ENCODE data around the gene DNAL4. TPM values are rescaled to one million over a fixed set of nuclear protein-coding genes. Genes with fewer than 3 reads are reported as not detected.

Gene DNAL4
- polyA plus RNA-seq, 3 donors: 8.9 to 9.3 (median 9.0) TPM

DNA sequence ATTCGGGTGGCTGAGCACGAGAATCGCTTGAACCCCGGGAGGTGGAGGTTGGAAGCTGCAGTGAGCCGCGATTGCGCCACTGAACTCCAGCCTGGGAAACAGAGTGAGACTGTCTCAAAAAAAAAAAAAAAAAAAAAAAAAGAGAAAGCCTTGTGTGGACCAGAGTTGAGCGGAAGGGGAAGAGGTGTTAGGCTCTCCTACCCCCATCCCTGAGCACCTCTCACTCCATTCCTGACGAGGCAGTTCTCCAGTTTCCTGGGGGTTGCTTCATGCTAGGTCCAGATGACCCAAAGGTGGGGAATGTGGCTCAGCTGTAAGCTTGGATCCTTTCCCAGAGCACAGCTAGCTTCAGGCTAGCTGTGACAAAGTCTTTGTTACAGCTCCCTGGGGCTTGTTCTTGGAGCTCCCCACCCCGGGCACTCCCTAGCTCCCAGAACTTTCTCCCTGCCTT is 8.8 kb upstream of the DNAL4 start:
- Histone ChIP-seq H3K27me3 (ENCODE audit: control insufficient read depth in 2 of 2, insufficient read depth in 2 of 2, low read length in 2 of 2) (peaks cover 6 to 15% of the 10 kb centered on the region in 2 donors), H3K36me3 (replicated peaks in 1 of 2; ENCODE audit: control insufficient read depth in 1 of 2, insufficient read depth in 2 of 2, low read length in 2 of 2) (no peaks in the 10 kb centered on the region), H2AFZ (ENCODE audit: insufficient read depth, low read depth, low read length, poor library complexity, severe bottlenecking) (no peak overlapping the region), H3K4me3 (replicated peaks in 1 of 3; ENCODE audit: low read depth in 2 of 3, low read length in 3 of 3) (no peak overlapping the region), H4K20me1 (ENCODE audit: insufficient read depth, low read length) (no peaks in the 10 kb centered on the region), H3K4me1 (ENCODE audit: control insufficient read depth in 1 of 2, insufficient read depth in 2 of 2, low read length in 2 of 2) (no peaks in the 10 kb centered on the region), H3K4me2 (replicated peaks; ENCODE audit: extremely low read depth, low read length, poor library complexity, severe bottlenecking) (no peak overlapping the region), H3K9ac (ENCODE audit: insufficient read depth, low read length, poor library complexity, severe bottlenecking) (no peak overlapping the region), H3K9me3 (replicated peaks in 1 of 2; ENCODE audit: control insufficient read depth in 1 of 2, insufficient read depth in 1 of 2, low read length in 2 of 2) (peaks cover 7 to 8% of the 10 kb centered on the region in 2 donors), H3K27ac (ENCODE audit: low read depth in 1 of 2, low read length in 2 of 2) (no peak overlapping the region), H3K79me2 (ENCODE audit: insufficient read depth, low read length) (no peaks in the 10 kb centered on the region)
- intact Hi-C loops (cut with micrococcal nuclease): no loop called here
- WGBS (ENCODE audit: insufficient coverage): 40% methylated on average over 1 of the region's 10 CpGs
- H3K9me3 Mint-ChIP-seq: peaks cover 0 to 16% (median 11%) of the 10 kb centered on the region in 7 donors
- no peaks in the 10 kb centered on the region for H3K36me3 Mint-ChIP-seq
- no peak for DNase-seq
- H3K4me1 Mint-ChIP-seq: no peaks in the 10 kb centered on the region
- H3K27me3 Mint-ChIP-seq (ENCODE audit: low read depth in 3 of 3): peaks cover 11 to 40% (median 28%) of the 10 kb centered on the region in 3 donors
- H3K27ac Mint-ChIP-seq: no peak overlapping the region
- TF ChIP-seq, protein P1, sequence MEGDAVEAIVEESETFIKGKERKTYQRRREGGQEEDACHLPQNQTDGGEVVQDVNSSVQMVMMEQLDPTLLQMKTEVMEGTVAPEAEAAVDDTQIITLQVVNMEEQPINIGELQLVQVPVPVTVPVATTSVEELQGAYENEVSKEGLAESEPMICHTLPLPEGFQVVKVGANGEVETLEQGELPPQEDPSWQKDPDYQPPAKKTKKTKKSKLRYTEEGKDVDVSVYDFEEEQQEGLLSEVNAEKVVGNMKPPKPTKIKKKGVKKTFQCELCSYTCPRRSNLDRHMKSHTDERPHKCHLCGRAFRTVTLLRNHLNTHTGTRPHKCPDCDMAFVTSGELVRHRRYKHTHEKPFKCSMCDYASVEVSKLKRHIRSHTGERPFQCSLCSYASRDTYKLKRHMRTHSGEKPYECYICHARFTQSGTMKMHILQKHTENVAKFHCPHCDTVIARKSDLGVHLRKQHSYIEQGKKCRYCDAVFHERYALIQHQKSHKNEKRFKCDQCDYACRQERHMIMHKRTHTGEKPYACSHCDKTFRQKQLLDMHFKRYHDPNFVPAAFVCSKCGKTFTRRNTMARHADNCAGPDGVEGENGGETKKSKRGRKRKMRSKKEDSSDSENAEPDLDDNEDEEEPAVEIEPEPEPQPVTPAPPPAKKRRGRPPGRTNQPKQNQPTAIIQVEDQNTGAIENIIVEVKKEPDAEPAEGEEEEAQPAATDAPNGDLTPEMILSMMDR (IDR thresholded peaks at IDR 0.05): no peak
- H3K4me3 Mint-ChIP-seq: no peak overlapping the region

DNA sequence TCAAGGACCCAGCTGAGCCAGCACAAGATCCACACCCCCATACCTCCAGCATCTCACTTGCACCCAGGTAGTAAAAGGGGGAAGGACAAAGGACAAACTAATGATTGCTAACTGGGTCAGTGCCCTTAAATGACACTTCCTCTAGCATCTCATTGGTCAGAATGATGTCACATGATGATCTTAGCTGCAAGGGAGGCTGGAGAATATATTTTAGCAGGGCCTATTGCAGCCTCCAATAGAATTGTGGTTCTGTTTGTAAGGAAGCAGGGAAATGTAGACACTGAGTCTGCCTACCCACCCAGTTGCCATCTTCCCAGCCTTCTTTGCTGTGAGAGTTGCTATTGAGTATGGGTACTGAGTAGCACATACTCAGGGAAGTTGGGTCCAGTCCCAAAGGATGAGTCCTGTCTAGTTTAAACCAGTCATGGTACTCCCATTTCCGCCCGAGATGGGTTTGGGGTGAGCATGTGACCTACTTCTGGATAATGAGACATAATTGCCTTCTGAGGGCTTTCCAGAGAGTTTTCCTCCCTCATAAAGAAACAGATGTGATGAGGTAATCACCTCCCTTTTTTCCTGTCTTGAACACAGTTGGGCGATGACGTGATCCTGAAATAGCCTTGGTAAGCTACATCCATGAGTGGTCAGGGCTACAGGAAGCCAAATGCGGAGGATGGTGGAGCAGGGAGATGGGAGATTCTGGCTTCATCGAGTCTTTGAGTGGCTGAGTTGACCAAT is 5.5 kb upstream of the DNAL4 start:
- Mint-ChIP-seq H3K27me3 (ENCODE audit: low read depth in 3 of 3) (peaks cover 25 to 53% (median 30%) of the 10 kb centered on the region in 3 donors), H3K4me3 (no peak overlapping the region), H3K9me3 (peaks cover 0 to 16% (median 11%) of the 10 kb centered on the region in 7 donors), H3K36me3 (no peaks in the 10 kb centered on the region), H3K27ac (no peak overlapping the region), H3K4me1 (peaks cover 2% of the 10 kb centered on the region)
- H3K4me1 ChIP-seq (ENCODE audit: control insufficient read depth in 1 of 2, insufficient read depth in 2 of 2, low read length in 2 of 2): peaks cover 2% of the 10 kb centered on the region in 2 donors
- H3K27ac ChIP-seq (ENCODE audit: low read depth in 1 of 2, low read length in 2 of 2): no peak overlapping the region
- H3K4me3 ChIP-seq (replicated peaks in 1 of 3; ENCODE audit: low read depth in 2 of 3, low read length in 3 of 3): no peak overlapping the region
- H3K79me2 ChIP-seq (ENCODE audit: insufficient read depth, low read length): no peaks in the 10 kb centered on the region
- WGBS (ENCODE audit: insufficient coverage): no CpG with 5 or more reads among the region's 6 CpGs
- H3K4me2 ChIP-seq (replicated peaks; ENCODE audit: extremely low read depth, low read length, poor library complexity, severe bottlenecking): no peak overlapping the region
- no peak overlapping the region for H2AFZ ChIP-seq (ENCODE audit: insufficient read depth, low read depth, low read length, poor library complexity, severe bottlenecking)
- no peak overlapping the region for H3K9ac ChIP-seq (ENCODE audit: insufficient read depth, low read length, poor library complexity, severe bottlenecking)
- H4K20me1 ChIP-seq (ENCODE audit: insufficient read depth, low read length): no peaks in the 10 kb centered on the region
- no peak for DNase-seq
- H3K36me3 ChIP-seq (replicated peaks in 1 of 2; ENCODE audit: control insufficient read depth in 1 of 2, insufficient read depth in 2 of 2, low read length in 2 of 2): no peaks in the 10 kb centered on the region
- TF ChIP-seq, protein P1 (IDR thresholded peaks at IDR 0.05): no peak
- H3K27me3 ChIP-seq (ENCODE audit: control insufficient read depth in 2 of 2, insufficient read depth in 2 of 2, low read length in 2 of 2): peaks cover 8 to 17% of the 10 kb centered on the region in 2 donors
- intact Hi-C loops (cut with micrococcal nuclease): no loop called here
- peaks cover 7 to 8% of the 10 kb centered on the region in 2 donors for H3K9me3 ChIP-seq (replicated peaks in 1 of 2; ENCODE audit: control insufficient read depth in 1 of 2, insufficient read depth in 1 of 2, low read length in 2 of 2)
